ENCODE results near the gene KDM4C. TPM values are rescaled to one million over a fixed set of nuclear protein-coding genes. Genes with fewer than 3 reads are reported as not detected.

The KDM4C gene
- total RNA-seq, 1 donor from 2014 or later: 63.5 TPM

GRCh38 chr9:7108936-7109335 lies 351.2 kb downstream of the KDM4C start:
- Mint-ChIP-seq H3K4me1 (ENCODE audit: low read depth, unreplicated experiment) (peaks cover 16% of the 10 kb centered on the region), H3K4me3 (ENCODE audit: unreplicated experiment) (no peak overlapping the region), H3K27ac (ENCODE audit: unreplicated experiment) (no peak overlapping the region), H3K36me3 (ENCODE audit: unreplicated experiment) (no peaks in the 10 kb centered on the region), H3K27me3 (ENCODE audit: unreplicated experiment) (peaks cover 2% of the 10 kb centered on the region), H3K9me3 (ENCODE audit: unreplicated experiment) (peaks cover 4% of the 10 kb centered on the region)
- DNase-seq: no peak
- no peak for TF ChIP-seq CTCF (IDR thresholded peaks at IDR 0.05; ENCODE audit: partially characterized antibody, unreplicated experiment)

- TF ChIP-seq CTCF (IDR thresholded peaks at IDR 0.05; ENCODE audit: partially characterized antibody, unreplicated experiment): no peak
- Mint-ChIP-seq H3K4me1 (ENCODE audit: low read depth, unreplicated experiment) (peaks cover 2% of the 10 kb centered on the region), H3K27me3 (ENCODE audit: unreplicated experiment) (no peaks in the 10 kb centered on the region), H3K36me3 (ENCODE audit: unreplicated experiment) (no peaks in the 10 kb centered on the region), H3K27ac (ENCODE audit: unreplicated experiment) (no peak overlapping the region), H3K4me3 (ENCODE audit: unreplicated experiment) (no peak overlapping the region), H3K9me3 (ENCODE audit: unreplicated experiment) (no peaks in the 10 kb centered on the region)
- DNase-seq: no peak
These were observed 353.6 kb downstream of the KDM4C start for GRCh38 chr9:7111413-7111812.

- Mint-ChIP-seq H3K4me1 (ENCODE audit: low read depth, unreplicated experiment) (no peaks in the 10 kb centered on the region), H3K4me3 (ENCODE audit: unreplicated experiment) (no peak overlapping the region), H3K27me3 (ENCODE audit: unreplicated experiment) (no peaks in the 10 kb centered on the region), H3K36me3 (ENCODE audit: unreplicated experiment) (no peaks in the 10 kb centered on the region), H3K9me3 (ENCODE audit: unreplicated experiment) (no peaks in the 10 kb centered on the region), H3K27ac (ENCODE audit: unreplicated experiment) (no peak overlapping the region)
- no peak for TF ChIP-seq CTCF (IDR thresholded peaks at IDR 0.05; ENCODE audit: partially characterized antibody, unreplicated experiment)
- no peak for DNase-seq
These were observed 357.8 kb downstream of the KDM4C start for GRCh38 chr9:7115606-7116005.

- no peaks in the 10 kb centered on the region for H3K36me3 Mint-ChIP-seq (ENCODE audit: unreplicated experiment)
- no peak overlapping the region for H3K4me3 Mint-ChIP-seq (ENCODE audit: unreplicated experiment)
- H3K27ac Mint-ChIP-seq (ENCODE audit: unreplicated experiment): no peak overlapping the region
- no peaks in the 10 kb centered on the region for H3K27me3 Mint-ChIP-seq (ENCODE audit: unreplicated experiment)
- no peaks in the 10 kb centered on the region for H3K9me3 Mint-ChIP-seq (ENCODE audit: unreplicated experiment)
- no peak for TF ChIP-seq CTCF (IDR thresholded peaks at IDR 0.05; ENCODE audit: partially characterized antibody, unreplicated experiment)
- DNase-seq: no peak
- H3K4me1 Mint-ChIP-seq (ENCODE audit: low read depth, unreplicated experiment): no peaks in the 10 kb centered on the region
These were observed 360.1 kb downstream of the KDM4C start for GRCh38 chr9:7117676-7118561.

- H3K36me3 Mint-ChIP-seq (ENCODE audit: unreplicated experiment): no peaks in the 10 kb centered on the region
These were observed 360.9 kb downstream of the KDM4C start for GRCh38 chr9:7118633-7119032.

More at GRCh38 chr9:7118633-7119032, 360.9 kb downstream of the KDM4C start:
- TF ChIP-seq CTCF (IDR thresholded peaks at IDR 0.05; ENCODE audit: partially characterized antibody, unreplicated experiment): no peak
- Mint-ChIP-seq H3K27ac (ENCODE audit: unreplicated experiment) (no peak overlapping the region), H3K27me3 (ENCODE audit: unreplicated experiment) (no peaks in the 10 kb centered on the region), H3K4me3 (ENCODE audit: unreplicated experiment) (no peak overlapping the region), H3K9me3 (ENCODE audit: unreplicated experiment) (no peaks in the 10 kb centered on the region), H3K4me1 (ENCODE audit: low read depth, unreplicated experiment) (no peaks in the 10 kb centered on the region)
- no peak for DNase-seq
